Activated T-cell treated with anti-CD3 and anti-CD28 coated beads, Interleukin-2, amount 50 U/mL, for 4 hours (primary cell): ENCODE measurements around the gene ZFAND5. TPM values are rescaled to one million over a fixed set of nuclear protein-coding genes. Genes with fewer than 3 reads are reported as not detected.

Experiments
- ATAC-seq, 2 donors: fragments of 200-7000 bp; cut with Tn5 transposase; one replicate each; pipeline ENCODE4 v1.10.0; 2021
- DNase-seq: peaks from one replicate; pipeline ENCODE4 v3.0.0-alpha.2; 2020
- H3K27me3 Mint-ChIP-seq: one replicate; pipeline ENCODE4 v1.8.0; 2021; ENCODE audit warnings: low read depth, mixed read lengths
- H3K36me3 Mint-ChIP-seq: one replicate; pipeline ENCODE4 v1.8.0; 2022; ENCODE audit warnings: mixed read lengths; ENCODE audit not compliant: insufficient read depth
- H3K4me1 Mint-ChIP-seq: one replicate; pipeline ENCODE4 v1.8.0; 2021; ENCODE audit warnings: low read depth, mixed read lengths
- H3K4me3 Mint-ChIP-seq: one replicate; pipeline ENCODE4 v1.8.0; 2021; ENCODE audit warnings: mild to moderate bottlenecking, moderate library complexity, mixed read lengths
- H3K9me3 Mint-ChIP-seq: one replicate; pipeline ENCODE4 v1.8.0; 2021; ENCODE audit warnings: mixed read lengths
- total RNA-seq, 3 donors: library from RNA; stranded (reverse); gene quantifications; one replicate each; pipeline ENCODE4 v1.2.1, GENCODE V29; 2021

The ZFAND5 gene
- total RNA-seq, 3 donors from 2014 or later = 112 to 142 (median 141) TPM

DNA sequence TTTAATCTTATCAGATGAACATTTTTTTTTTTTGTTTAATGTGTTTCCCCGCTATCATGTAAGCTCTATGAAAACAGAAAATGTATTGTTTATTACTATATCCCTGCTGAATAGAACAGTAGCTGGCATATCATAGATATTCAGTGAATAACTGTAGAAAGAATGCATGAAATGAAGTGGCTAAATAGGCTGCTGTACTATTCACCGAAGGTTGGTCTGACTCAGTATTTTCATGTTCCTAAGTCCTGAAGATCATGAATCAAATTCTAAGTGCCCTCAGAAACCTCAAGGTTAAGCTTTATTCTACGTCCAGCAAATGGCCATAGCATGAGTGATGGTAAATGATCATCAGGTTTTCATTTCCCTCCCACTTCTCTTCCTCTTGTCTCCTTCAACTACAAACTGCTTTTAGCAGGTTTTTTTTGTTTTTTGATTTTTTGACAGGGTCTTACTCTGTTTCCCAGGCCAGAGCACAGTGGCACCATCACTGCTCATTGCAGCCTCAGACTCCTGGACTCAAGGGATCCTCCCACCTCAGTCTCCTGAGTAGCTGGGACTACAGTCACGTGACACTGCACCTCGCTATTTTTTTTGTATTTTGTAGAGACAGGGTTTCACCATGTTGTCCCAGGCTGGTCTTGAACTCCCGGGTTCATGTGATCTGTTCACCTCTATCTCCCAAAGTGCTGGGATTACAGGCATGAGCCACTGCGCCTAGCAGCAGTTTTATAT, 19.1 kb upstream of the ZFAND5 start:
- ATAC-seq = no peak
- Mint-ChIP-seq H3K36me3 (no peaks in the 10 kb centered on the region), H3K27me3 (no peaks in the 10 kb centered on the region), H3K4me1 (peaks cover 2% of the 10 kb centered on the region), H3K9me3 (no peaks in the 10 kb centered on the region), H3K4me3 (no peak overlapping the region)
- no peak for DNase-seq

DNA sequence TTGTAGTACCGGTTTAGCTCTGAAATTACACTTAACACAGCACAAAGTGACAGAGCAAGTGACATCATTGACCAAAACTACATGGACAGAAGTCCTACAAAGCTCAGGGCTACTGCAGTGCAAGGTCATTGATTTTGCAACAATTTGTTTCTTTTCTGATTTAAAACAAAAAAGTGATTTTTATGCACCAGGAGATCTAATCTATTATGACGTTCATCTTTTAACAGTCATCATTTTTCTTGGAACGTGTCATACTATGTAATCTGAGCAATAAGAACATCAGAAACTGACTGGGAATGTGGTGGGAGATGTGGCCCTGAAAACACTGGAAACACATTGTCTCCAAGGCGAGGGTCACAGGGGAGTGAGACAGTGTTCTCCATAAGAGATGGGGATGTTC, 17.4 kb upstream of the ZFAND5 start:
- Mint-ChIP-seq H3K9me3 (no peaks in the 10 kb centered on the region), H3K27me3 (no peaks in the 10 kb centered on the region), H3K4me1 (peaks cover 2% of the 10 kb centered on the region), H3K4me3 (no peak overlapping the region), H3K36me3 (no peaks in the 10 kb centered on the region)
- DNase-seq = no peak
- no peak for ATAC-seq

DNA sequence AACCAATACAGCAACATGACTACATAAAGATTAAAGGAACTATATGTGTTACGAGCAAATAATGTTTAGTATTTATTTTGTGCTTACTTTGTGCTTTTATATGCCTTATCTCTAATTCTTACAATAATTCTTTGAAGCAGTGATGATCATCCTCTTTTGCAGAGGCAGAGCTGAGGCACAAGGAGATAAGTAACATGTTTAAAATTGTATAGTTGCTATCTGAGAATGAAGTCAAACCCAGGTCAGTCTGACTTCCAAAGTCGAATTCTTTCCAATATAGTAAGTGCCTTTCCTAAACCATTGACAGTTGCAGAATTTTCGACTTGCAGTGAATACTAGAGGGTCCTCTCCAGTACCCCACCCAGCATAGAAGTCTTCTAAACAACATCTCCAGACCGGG, 12.0 kb upstream of the ZFAND5 start:
- no peak for DNase-seq
- Mint-ChIP-seq H3K4me3 (no peak overlapping the region), H3K9me3 (no peaks in the 10 kb centered on the region)

DNA sequence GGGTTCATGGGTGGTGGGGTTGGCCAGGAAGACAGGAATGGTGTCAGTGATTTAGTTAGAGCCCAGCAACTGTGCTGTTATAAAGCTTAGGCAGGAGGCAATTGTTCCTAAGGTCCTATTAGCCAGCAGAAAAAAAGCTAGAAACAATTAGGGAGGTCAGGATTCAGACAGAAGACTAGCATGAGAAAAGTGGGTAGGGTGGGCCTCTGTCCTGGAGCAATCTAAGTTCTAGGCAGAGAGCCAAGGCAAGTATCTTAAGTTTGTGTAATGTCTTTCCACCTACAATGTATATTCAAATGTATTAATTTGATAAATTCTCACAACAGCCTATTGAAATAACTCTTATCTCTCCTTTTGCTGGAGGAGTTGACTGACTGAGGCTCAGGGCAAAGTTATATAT, 6.1 kb upstream of the ZFAND5 start:
- H3K4me3 Mint-ChIP-seq = no peak overlapping the region
- no peaks in the 10 kb centered on the region for H3K9me3 Mint-ChIP-seq
- ATAC-seq (no peak), DNase-seq (no peak)
- no peaks in the 10 kb centered on the region for H3K36me3 Mint-ChIP-seq
- no peaks in the 10 kb centered on the region for H3K27me3 Mint-ChIP-seq
- H3K4me1 Mint-ChIP-seq = no peaks in the 10 kb centered on the region

More for the DNA sequence above, 12.0 kb upstream of the ZFAND5 start:
- Mint-ChIP-seq H3K4me1 (no peaks in the 10 kb centered on the region), H3K27me3 (no peaks in the 10 kb centered on the region), H3K36me3 (no peaks in the 10 kb centered on the region)
- ATAC-seq = no peak

DNA sequence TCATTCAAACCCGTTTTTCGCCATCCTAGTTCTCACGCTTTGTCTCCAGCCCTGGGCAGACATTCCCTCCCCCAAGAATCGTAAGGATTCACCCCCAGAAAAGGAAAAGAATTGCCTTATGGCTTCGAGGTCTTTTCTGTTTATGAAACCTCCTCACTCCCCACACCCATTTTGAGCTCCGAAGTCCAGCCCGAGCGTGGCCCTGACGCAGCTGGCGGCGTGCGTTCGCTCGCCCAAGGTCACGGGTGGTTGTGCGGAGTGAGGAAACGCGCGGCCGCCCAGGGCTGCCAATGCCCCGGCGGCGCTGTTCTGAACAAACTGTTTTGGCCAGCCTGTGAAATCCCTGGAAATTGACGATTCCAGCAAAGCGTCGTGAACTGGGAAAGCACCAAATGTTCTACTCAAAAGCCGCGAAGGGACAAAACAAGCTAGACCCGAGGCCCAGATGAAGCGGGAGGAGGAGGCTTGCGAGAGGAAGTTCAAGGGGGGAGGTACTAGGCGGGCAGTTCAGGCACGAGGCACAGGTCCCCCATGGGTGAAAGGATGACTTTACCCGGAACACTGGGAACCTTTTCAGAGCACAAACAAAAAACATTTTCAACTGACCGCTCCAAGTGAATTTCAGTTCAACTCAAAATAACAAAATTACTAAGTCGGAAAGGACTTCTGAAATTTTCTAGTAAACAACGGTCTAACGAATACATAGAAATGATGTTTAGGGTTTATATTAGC, 683 bp upstream of the ZFAND5 start:
- ATAC-seq (peak; percentile 23 to 25), DNase-seq (peak; percentile 52)
- Mint-ChIP-seq H3K27me3 (no peaks in the 10 kb centered on the region), H3K36me3 (peaks cover 18% of the 10 kb centered on the region), H3K4me1 (peaks cover 30% of the 10 kb centered on the region), H3K9me3 (no peaks in the 10 kb centered on the region), H3K4me3 (peak overlapping the region; percentile 98)

DNA sequence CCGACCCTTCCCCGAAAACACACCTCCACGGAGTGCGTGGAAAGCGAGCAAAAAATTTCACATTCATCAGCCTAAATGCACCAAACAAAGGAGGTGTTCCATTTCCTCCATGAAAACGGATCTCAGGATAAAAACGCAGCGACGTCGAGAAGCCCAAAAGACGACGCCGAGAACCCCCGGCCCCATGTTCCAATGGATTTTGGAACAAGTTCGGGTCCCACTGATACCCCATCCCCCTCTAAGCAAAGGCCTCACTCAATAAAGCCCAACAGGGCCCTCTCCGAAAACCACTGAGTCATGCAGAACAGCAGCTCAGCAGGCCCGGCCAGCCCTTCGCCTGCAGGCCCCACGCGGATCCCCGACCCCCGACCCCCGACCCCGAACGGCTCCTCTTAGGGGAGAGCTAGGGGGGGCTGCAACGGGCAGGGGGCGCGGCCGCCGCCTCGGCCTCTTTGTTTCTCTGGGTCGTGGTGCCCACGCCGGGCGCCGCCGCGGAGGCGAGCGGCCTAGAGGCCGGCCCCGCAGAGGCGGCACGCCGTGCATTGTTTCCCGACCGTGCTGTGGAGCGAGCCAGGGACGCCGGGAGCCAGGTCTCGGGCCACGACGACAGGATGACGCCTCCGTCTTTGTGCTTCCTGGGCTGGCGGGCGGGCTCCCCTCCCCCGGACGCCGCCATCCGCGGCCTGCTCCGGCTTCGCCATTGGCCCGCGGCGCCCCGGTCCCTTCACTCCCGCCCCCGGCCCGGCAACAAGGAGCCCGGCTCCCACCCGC, 915 bp downstream of the ZFAND5 start:
- Mint-ChIP-seq H3K4me1 (peaks cover 44% of the 10 kb centered on the region), H3K4me3 (peak overlapping the region; percentile 98), H3K36me3 (peaks cover 34% of the 10 kb centered on the region), H3K27me3 (no peaks in the 10 kb centered on the region), H3K9me3 (no peaks in the 10 kb centered on the region)
- peak; percentile 67 to 70 for ATAC-seq
- DNase-seq = peak; percentile 62

DNA sequence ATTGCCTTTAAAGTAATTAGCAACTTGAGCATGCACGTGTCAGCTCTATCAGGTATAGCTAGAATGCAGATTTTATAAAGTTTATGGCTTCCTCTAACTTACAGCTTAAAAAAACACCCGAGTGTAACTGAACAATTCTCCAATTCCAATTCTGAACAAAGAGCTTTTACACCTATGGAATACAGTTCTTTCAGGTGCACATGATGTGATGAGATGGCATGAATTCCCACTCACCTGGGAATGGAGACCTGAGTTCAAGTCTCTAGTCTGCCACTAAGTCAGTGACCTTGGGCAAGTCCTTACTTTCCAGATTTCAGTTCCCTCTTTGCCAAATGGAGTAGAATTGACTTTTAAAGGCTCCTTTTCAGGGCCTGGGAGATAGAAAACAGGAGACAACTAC, 1.8 kb downstream of the ZFAND5 start:
- H3K27me3 Mint-ChIP-seq = no peaks in the 10 kb centered on the region
- DNase-seq (no peak), ATAC-seq (no peak)
- H3K36me3 Mint-ChIP-seq = peaks cover 37% of the 10 kb centered on the region
- H3K4me3 Mint-ChIP-seq = peak overlapping the region; percentile 98
- peaks cover 53% of the 10 kb centered on the region for H3K4me1 Mint-ChIP-seq
- H3K9me3 Mint-ChIP-seq = no peaks in the 10 kb centered on the region

DNA sequence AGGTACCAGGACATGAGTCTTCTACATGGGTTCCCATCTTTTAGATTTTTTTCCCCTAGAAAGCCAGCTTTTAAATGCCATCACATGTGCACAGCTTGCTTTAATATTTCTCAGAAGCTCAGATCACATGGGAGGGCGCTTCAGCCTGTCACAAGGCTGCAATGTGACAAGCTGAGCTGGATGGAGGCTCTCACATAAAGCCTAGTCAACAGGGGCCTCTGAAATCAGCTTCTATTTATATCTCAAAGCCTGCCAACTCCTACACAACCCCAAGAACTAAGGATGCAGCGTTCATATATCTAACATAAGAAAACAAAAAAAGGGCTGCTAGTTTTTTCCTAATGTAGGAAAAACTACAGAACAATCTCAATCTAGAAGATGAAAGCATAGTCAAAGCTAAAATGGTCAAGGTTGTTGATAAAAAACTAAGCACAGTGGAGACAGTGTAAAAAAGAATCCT, 2.3 kb downstream of the ZFAND5 start:
- Mint-ChIP-seq H3K27me3 (no peaks in the 10 kb centered on the region), H3K36me3 (peaks cover 42% of the 10 kb centered on the region), H3K4me1 (peaks cover 58% of the 10 kb centered on the region), H3K9me3 (no peaks in the 10 kb centered on the region), H3K4me3 (peak overlapping the region; percentile 98)
- ATAC-seq (peak; percentile 17 to 20), DNase-seq (peak; percentile 35)

DNA sequence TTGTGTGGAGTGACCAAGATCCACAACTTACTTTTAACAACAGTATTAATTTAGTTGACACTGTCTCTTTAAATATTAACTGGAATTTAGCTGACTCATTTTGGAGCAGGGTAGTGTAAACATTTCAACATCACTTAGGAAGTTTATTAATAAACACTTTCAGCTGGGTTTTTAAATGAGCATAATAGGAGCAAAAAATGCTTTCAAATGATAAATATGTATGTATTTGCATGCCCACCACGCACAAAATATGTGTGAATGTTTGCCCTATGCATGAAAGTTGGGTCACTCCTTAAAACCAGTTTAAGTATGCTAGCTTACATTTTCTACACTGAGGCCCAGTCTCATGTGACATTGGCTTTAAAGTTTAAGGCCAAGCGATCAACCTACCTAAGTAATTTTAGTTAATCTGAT, 2.9 kb downstream of the ZFAND5 start:
- no peaks in the 10 kb centered on the region for H3K9me3 Mint-ChIP-seq
- no peaks in the 10 kb centered on the region for H3K27me3 Mint-ChIP-seq
- DNase-seq (no peak), ATAC-seq (no peak)
- H3K4me1 Mint-ChIP-seq = peaks cover 64% of the 10 kb centered on the region
- H3K36me3 Mint-ChIP-seq = peaks cover 47% of the 10 kb centered on the region
- peak overlapping the region; percentile 98 for H3K4me3 Mint-ChIP-seq

DNA sequence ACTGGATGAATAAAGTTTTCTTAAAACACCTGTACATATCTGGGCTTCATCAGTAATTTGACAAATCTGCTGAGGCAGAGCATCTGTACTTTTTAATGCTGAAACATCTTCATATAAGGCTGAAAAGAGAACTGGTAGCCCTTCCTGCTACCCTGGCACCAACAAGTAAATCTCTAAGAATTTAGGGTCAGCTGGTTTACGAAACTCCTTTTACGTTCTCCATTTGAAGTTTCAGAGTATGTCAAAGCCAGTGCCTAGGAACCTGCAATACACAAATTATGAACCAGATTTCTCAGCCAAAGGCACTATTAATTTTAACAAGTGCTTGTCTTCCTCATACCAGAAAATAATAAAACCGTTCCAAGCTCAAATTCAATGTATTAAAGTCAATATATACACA, 3.8 kb downstream of the ZFAND5 start:
- H3K36me3 Mint-ChIP-seq = peaks cover 55% of the 10 kb centered on the region
- no peaks in the 10 kb centered on the region for H3K9me3 Mint-ChIP-seq
- no peak for ATAC-seq
- peak overlapping the region; percentile 60 for H3K4me3 Mint-ChIP-seq
- H3K27me3 Mint-ChIP-seq = no peaks in the 10 kb centered on the region
- H3K4me1 Mint-ChIP-seq = peaks cover 73% of the 10 kb centered on the region
- no peak for DNase-seq

DNA sequence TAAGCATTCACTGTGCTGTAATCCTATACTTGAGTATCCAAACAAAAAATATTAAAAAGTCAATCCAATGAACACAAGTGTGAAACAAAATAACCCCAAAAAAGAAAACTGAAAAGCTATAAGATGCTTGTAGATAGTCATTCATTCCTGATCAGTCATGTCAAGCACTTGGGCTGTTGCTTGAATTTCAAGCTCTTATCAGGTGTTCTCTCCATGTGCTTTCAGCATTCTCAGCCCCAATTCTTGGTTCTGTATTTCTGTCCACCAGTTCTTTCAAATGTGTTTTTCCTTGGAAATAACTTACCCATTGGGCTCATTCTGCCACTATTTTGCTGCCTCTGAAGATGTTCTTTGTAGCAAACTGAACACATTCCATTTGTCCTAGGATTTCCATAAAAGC, 4.7 kb downstream of the ZFAND5 start:
- peaks cover 63% of the 10 kb centered on the region for H3K36me3 Mint-ChIP-seq

DNA sequence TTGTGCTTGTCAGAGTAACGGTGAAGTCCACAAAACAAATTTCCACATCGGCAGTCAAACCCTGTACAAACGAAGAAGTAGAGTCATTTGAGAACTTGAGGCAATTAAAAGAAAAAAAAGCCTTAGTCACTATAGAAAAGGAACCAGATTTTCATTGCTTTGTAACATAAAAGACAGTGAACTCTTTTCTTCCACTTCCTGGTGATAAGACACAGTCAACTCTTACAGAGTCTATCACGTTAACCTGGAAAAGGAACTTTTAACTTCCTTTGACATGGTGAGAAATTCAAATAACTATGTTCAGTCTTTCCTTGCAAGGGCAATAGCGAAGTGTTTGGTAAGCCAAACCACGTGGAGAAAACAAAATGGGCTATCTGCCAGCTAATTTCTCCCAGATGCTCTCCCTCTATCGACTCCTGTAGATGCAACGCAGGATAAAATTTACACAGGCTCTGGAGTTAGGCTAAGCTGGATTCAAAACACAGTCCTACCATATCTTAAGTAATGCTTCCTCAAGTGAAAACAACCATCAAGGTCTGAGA, 8.9 kb downstream of the ZFAND5 start:
- Mint-ChIP-seq H3K36me3 (peaks cover 67% of the 10 kb centered on the region), H3K4me1 (peaks cover 56% of the 10 kb centered on the region), H3K4me3 (no peak overlapping the region), H3K9me3 (no peaks in the 10 kb centered on the region), H3K27me3 (no peaks in the 10 kb centered on the region)
- ATAC-seq (no peak), DNase-seq (no peak)

More for the DNA sequence above, 4.7 kb downstream of the ZFAND5 start:
- Mint-ChIP-seq H3K9me3 (no peaks in the 10 kb centered on the region), H3K4me1 (peaks cover 71% of the 10 kb centered on the region), H3K4me3 (peak overlapping the region; percentile 8), H3K27me3 (no peaks in the 10 kb centered on the region)
- DNase-seq (no peak), ATAC-seq (no peak)

DNA sequence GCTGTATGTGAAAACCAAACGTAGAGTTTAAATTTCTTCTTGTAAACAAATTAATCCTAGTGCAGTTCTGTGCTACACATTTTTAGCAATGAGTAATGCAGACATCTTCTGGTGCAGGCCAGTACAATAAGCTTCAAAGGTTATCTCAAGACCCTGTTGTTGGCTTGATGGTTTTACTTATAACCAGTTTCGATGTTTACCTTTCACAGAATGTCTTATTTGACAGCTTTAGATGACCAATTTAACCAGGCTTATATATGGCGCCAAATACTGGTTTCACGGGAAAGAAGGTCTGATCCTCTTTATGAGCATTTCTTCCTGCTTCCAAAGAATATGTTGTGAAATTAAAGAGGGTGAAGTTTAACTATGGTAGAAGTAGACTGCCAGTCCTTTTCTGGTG, 9.9 kb downstream of the ZFAND5 start:
- Mint-ChIP-seq H3K4me1 (peaks cover 48% of the 10 kb centered on the region), H3K9me3 (no peaks in the 10 kb centered on the region), H3K36me3 (peaks cover 59% of the 10 kb centered on the region), H3K27me3 (no peaks in the 10 kb centered on the region), H3K4me3 (no peak overlapping the region)
- no peak for ATAC-seq
- DNase-seq = no peak

DNA sequence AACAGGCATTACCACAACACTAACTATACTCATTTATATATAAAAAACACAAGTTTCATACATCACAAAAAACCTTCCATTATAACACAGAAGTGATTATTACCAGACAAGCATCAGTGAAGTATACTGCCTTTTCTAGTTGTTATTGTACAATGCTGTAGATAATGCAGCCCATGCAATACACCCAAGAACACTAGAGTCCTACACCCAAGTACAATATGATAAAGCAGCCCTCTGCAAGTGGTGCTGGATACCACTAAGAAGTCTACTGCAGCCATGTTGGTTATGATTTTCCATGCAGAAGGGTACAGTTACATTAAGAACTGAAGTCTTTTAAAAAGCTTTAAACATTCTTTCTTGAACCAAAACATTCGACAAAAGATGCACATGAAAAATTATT, 10.3 kb downstream of the ZFAND5 start:
- DNase-seq (no peak), ATAC-seq (no peak)
- Mint-ChIP-seq H3K36me3 (peaks cover 55% of the 10 kb centered on the region), H3K4me3 (no peak overlapping the region), H3K4me1 (peaks cover 45% of the 10 kb centered on the region), H3K27me3 (no peaks in the 10 kb centered on the region), H3K9me3 (no peaks in the 10 kb centered on the region)
